Embryonic facial prominence (tissue), 1 donor: ENCODE results near the gene SKIDA1.
A peak's percentile ranks its signal among the peaks of the same experiment; 100 is the strongest.

Source experiments
- DNase-seq: peaks from one replicate; pipeline ENCODE4 v3.0.0-alpha.2; 2016; ENCODE audit errors: extremely low spot score

The SKIDA1 gene

DNA sequence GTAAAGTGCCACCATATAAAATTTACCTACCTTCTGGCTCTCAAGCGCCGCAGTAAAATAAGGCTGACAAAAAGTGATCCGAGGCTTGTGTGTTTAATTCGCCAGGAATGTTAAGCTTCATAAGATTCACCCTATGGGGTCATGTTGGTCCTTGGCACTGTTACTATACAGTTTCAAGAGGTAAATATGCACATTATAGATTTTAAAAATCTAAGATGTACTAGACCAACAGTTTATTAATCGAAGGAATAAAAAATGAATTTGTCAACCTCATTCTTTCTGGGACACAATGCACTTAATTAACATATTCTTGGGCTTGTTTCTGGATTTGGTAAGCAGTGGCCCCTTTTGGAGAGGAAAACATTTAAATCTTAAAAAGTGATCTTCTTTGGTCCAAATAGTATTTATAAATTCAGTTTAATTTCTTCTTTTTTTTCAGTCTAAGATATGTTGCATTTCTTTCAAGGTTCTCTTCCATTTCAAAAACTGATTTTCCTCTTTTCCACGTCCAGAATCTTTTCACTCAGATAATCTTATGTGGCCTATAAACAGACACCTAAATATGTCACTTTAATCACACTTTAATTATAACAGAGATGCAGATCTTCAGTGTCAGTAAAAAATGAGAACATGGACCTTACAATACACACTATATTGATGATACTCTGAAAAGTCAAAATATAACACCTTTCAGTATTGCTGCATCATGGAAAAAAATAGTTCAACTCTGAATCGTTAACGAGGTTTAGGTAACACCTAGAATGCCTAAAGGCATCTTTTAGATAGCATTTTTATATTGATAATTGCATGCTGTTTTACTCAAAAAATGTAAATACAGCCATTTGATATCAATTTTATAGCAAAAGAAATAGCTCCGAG lies 3.8 kb upstream of the SKIDA1 start:
- peak; percentile 11 for DNase-seq

DNA sequence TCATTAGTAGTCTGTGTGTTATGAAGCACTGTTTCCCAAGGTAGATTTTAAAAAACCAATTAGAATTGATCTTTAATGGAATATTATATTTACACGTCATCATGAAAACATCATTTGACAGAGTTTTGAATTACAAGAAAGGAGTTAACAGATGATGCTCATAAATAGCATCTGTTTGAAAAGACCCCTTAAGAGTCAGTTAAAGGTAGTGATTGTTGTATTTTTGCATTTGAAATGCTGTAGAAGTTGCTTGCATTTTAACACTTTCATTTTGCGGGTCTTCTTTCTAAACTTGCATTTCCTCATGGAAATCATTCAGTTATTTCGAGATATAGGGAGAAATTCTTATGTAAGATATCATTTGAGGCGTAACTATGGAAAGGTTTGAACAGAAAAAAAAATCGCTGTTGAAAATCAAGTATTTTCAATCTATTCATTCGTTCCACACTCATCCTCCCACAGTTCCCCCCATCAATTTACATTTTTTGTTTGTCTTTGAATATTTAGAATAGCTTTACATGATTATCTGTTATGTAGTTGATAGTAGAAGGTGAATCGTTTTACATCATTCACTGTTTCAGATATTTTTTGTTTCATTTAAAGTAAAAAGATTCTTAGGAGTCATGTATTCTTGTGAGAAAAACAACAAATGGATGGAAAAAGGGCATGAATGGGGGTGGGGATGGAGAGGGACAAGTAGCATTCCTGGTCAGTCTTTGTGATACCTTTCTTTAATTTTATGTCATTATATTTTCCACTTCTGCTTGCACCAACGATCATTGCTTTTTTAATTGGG lies 3.0 kb upstream of the SKIDA1 start:
- DNase-seq: no peak

DNA sequence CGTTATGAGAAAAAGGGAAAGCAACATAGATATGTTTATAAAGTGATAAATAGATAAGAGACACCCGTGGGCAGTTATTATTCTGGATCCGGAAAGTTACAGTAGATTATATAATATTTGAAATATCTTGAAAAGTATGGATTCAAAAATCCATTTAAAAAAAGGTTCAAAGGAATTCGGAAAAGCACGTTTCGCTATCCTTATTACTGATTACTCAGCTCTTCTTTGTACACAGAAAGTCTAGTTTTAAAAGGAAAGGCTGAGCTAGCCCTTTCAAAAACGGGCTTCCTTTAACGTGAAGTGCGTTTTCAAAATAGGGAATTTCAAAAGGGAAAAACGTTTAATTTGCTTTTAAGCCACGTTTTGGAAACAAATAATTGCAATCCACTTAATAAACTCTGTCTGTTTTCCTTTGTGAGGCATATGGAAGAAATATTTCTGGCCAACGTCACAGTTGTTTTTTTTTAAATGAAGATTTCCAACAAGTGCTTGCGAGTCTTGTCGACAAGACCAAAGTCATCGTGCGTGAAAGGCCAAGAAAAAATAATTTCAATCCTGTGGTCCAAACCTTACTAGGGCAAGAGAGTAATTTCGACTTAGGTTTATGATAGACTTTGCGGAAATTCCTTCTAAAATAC lies 2.2 kb upstream of the SKIDA1 start:
- peak; percentile 31 for DNase-seq

DNA sequence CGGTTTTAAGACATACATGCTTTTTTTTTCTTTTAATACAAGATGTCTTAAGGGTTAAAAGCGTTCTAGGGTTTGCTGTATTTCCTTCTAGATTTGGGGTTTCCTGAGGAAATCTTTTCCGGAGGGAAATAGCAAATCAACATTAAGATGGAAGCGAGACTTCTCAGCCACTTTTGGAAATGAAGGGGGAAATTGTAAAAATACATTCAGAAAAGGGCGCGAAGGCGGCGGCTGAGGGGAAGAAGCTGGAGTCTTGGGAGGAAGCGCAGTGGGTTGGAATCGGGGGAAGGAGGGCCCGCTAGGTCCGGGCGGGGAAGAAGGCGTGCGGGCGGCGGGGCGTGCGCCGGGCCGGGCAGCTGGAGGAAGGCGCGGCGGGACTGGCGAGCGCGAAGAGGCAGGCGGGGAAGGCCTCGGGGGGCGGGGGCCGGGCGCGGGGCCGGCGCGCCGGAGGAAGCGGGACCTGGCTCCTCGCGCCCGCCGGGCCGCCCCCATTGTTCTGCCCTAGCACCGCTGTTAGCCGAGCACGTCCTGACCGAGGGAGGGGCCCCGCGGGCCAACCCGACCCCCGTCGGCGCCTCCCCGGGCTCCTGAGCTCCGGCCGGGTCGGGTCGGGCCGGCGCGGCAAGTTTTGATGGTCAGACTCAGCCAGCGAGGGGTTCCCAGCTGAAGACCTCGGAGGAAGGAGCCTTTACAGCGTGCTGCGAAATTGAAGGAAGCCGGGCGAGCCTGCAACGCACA lies 1.5 kb upstream of the SKIDA1 start:
- DNase-seq: peak; percentile 39

DNA sequence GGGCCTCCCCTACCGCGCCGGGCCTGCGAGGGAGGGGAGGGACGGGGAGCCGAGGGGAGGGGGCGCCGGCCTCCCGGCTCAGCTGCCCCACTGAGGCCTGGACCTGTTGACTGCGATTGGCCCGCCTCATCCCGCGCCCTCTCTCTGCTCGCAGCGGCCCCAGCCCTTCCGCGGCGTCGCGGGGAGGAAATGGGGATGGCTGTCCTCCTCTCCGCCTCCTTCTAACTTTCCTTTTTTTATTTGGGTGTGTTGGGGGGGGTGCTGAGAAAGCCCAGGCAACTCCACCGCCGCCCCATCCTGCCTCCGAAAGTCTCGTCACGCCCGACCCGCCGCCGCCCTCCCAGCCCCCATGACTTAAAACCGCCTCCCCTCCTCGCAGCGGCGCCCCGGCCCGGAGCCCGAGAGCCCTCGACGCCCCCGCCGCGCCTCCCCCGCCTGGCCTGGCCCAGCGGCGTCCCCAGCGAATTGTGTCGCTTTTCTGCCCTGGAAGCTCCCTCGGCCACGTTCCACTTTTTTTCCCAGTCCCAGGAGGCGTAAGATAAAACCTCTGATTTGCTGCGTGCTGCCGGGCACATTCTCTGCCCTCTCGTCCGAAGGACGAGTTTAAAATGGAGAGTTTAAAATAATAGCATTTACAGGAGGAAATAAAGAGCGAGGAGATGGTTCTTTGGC lies 842 bp upstream of the SKIDA1 start:
- peak; percentile 86 for DNase-seq

DNA sequence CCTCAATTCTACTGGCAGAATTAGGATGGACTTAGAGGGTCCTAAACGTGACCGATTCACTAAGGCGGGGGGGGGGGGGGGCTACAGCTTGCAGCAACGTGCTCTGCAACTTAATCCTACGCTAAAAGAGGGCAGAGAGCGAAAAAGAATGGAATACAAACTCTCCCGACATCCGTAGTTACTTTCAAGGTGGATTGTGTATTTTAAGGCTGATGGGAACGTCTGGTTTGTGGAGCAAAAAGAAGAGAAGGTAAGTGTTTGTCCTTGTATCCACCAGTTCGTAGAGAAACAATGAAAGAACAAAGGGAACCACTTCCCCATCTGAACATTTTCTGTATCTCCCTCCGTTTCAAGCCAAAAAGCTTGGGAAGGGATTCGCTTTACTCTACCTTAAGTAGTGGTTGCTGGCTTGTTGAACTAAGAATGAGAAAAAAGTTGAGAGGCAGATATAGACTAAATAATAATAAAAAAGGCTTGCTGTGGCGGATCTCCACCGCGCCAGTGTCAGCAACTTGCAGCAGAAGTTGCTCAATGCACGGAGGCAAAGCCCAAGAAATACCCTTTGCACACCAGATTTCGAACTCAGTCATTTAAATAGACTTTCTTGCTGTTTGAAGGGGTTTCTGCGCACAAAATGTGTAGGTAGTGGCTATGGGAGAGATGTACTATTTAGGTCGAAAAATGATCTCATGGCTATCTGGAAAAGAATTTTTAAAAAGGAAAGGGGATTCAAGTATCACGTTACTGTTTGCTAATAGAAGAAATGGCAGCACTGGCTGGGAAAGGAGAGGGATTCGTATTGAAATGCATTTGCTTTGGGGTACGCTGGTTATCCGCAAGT lies 736 bp downstream of the SKIDA1 start:
- no peak for DNase-seq

DNA sequence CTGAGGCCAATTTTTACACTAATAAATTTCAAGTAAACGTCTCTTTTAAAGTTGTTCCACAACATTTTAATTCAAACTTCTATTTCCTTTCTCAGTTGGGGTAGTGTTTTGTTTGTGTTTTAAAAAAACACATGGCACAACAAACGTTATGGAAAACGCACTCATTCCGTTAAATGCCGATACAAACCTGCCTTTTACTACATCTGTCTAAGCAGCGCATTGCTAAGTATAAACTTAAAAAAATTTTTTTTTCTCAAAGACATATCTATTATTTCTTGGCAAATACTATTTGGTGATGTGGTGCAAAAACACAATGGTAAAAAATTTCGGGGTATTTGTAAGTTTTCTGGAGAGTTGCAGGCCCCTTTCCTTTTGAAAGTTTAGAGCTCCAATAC lies 1.4 kb downstream of the SKIDA1 start:
- DNase-seq: no peak

DNA sequence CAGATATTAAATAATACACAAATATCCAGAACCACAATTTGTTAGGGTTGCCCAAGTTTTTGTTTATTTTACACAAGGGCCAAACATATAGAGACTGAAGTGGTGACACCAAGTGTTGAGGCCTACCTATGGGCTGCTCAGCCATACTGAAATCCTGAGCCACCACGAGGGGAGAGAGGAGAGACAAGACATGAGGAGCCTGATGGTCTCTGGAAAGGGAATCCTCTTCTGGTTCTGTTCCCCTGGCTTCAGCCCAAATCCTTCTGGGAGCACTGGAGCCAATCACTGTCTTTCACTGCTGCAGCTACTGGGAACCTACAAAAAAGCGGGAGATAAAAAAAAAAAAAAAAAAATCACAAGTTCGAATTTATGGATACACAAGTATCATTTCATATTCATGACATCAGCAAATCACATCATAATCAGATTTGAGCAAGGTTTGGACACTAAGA lies 1.9 kb downstream of the SKIDA1 start:
- DNase-seq: no peak

DNA sequence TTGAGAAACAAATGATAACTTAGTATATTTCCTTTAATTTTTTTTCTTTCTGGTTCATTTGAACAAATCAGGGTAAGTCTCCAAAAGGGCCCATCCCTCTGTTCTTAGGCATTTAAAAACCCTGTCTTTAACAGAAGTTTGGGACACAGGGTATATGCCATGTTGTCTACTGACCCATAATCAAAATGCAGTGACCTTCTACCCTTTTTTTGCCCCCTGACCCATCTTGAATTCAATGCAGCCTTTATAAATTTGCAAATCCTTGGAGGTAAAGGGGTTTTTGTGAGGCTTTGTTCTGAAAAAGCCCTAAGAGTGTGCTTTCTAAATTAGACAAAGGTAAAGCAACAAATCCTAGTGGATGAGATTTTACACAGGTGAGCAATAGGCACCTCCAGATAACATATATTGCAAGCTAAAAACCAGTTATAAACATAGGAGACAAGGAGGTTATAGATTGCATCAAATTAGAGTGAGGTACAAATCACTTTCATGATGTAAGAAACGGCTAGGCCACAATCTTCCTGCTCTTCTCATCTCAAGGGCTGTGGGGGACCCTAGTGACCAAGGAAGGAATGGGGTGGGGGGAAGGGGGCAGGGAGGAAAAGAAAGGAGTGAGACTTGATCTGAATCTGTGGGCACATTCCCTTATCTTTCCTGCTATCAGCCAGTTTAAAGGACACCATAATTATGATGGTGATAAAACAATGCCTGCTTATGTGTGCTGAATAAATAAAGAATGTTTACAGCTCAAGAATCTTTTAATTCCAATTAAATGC lies 2.7 kb downstream of the SKIDA1 start:
- DNase-seq: no peak

DNA sequence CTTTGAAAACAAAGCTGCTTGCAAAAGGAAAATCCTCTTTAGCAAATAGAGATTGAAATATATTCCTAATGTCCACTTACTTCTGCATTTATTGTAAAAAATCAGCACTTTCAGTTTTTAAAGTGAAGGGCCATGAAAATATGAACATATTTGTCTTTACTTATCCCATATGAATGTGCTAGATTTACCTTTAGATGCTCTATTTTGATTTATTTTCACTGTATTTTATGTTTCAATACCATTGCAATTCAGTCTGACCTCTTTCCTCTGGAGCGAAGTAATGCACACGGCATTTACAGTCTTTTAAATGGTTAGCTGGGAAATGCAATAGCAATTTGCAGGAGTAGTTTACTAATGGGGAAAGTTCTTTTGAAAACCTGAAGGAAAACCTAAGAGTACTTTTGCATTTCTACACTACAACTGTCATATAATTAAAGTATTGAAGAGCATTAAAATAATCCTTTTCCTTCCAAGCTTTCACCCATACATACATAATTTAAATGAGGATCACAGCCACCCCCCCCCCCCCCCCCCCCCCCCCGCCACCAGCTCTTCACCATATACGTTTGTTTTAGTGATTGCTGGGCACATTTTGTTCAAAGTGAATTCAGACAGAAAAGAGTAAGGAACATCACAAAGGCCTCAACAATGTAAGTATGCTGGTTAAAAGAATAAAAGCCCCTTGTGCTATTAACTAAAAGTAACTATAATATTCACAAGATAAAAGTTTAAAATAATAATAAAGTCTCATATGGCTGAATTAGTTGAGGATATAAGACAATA lies 3.5 kb downstream of the SKIDA1 start:
- DNase-seq: no peak

DNA sequence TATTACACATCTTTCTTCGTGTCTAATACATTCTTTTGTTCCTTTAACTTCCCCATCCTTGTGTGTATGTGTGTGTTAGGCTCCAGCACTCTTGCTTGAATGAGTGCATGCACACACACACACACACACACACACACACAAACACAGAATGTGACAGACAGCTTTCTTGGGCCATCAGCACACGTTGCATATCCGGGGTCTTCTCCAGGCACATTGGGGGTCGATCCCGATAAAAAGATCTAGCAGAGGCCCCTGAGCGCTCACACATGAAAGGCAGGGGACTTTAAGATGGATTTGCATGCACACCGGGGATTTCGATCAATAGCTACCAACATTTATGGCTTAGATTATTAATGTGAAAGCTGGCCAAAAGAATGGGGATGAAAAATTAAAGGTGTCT lies 4.5 kb downstream of the SKIDA1 start:
- DNase-seq: no peak

DNA sequence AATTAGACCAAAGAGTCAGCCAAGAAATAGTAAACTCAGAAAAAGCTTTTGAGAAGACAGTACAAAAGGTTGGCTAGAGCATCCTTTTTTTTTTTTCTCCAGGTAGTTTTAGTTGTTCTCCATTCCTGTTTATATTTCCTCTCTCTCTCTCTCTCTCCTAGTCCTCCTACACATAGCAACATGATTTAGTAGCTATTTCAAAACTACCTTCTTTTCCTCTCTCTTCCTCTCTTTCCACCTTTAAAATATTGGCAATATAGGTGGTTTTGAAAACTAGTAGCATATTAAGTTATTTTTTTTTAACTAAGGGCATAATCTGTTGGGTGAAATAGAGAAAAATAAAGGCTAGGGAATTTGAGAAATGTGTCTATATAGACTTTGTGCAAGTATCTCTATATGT lies 5.0 kb downstream of the SKIDA1 start:
- no peak for DNase-seq

DNA sequence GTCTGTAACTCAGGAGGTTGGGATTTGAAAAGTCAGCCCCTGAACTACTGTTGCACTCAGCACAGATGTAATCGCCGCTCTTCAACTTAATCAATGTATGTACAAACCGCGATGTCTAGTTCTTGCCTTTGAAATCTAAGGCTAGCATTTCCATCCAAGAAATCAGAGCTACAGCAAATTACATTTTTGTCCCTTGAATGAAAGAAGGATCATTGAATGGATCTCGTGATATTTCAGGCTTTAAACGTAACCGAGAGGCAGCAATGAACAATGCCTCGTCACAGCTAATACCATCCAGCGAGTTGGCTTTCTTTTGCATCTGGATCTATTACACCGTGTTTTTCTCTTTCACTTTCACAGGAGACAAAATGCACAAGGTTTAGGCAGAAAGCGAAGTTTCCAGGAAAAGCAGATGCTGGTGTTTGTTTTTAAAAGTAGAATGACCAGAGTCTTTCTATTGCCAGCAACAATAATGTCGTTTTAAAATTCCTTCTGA lies 5.5 kb downstream of the SKIDA1 start:
- DNase-seq: no peak

DNA sequence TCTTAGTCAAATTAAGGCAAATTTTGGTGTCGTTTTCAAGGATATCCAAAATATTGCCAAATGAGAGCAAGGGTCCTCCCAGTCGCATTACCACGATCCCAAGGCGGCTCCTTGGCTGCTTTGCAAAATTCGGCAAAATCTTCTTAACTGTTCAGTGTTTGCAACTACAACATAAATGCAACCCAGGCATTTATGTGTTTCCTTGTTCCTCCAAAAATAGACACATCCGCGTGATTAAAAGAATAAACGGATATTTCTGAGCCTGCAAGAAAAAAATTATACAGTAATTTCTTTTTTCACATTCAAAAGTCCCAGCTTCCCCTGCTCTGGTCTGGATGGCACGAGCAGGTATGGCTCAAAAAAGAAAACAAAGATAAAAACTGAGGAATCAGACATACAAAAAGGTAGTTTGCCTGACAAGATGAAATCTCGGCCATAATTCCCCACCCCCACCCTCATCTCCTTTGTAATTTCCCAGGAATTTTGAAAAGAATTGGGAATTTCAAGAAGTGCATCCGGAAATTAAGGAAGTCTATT lies 6.0 kb downstream of the SKIDA1 start:
- no peak for DNase-seq

DNA sequence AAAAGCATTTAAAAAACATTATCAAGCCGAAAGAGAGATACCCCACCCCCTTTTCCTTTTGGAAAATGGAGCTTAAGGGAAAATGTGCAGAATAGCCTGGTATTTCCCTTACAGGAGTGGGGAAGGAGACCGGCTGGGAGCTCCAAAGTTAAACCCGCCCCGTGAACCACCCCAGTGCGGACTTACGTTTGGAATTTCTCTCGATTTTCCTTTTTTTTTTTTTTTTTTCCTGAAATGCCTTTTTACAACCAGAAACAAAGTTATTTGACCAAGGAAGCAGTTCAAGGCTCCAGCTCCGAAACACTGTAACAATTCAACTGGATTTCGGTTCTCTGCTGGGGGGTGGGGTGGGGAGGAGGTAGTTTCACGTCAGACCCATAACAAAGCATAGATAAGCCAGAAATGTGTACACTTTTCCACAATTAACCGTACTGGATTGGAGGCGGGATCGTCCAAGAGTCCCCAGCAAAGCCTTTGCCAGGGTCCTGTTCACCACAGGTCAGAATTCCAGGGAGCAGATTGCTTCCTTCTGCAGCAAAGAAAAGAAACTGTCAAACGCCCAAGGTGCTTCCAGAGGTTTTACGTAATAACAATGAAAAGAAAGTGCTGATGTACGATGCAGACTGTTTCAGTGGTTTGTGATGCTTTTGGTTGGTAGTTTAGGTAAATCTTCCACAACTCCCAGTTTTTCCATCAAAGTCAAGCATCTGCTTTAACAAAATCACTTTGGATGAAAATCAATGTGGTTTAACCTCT lies 6.7 kb downstream of the SKIDA1 start:
- peak; percentile 15 for DNase-seq

DNA sequence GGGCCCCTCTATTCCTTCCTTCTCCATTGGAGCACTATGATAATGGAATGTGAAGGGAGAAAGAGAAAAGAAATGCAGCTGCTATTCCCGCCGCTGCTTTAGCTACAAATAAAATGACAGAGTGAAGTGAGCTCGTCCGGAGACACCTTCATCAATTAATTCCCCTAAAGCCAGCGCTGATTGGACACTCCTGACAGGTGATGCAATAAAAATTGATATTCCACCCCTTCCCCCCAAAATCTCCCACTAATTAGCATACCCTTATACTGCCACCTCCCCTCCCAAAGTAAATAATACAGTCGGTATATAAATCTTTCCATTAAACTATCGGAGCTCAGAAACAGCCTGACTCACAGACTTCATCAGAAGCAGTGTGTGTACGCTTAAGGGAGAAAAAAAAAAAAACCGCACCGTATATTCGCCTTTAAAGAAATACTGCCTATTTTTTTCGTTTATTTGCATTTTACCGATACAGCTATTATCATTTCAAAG lies 7.3 kb downstream of the SKIDA1 start:
- no peak for DNase-seq
